Hepatocyte (in vitro differentiated cells): ENCODE results near the gene TCF19.

Experiments used
- CTCF ChIP-seq: fragments of 200-600 bp; sonication (generic); IDR thresholded peaks from 2 replicates; pipeline ENCODE4 v1.5.1; 2016; ENCODE audit warnings: antibody characterized with exemption, mild to moderate bottlenecking; ENCODE audit not compliant: poor library complexity
- EZH2 ChIP-seq: fragments of 200-600 bp; sonication (generic); IDR thresholded peaks from 2 replicates; pipeline ENCODE4 v1.6.1; 2016; ENCODE audit warnings: antibody characterized with exemption, mild to moderate bottlenecking, borderline replicate concordance

GRCh38 chr6:31149827-31150447 is 8.5 kb upstream of the TCF19 start:
- TF ChIP-seq CTCF = no peak
- TF ChIP-seq EZH2 = no peak
